BE2C (cell line): ENCODE measurements around the gene TMEM80.

Experiments used
- DNase-seq: peaks from one replicate; pipeline ENCODE4 v3.0.0-alpha.2; 2020
- H3K27me3 ChIP-seq: fragments of 250-450 bp; sonication (Bioruptor Pico); 2 replicates; pipeline ENCODE4 v1.5.1; 2020; ENCODE audit warnings: mild to moderate bottlenecking
- H3K36me3 ChIP-seq: fragments of 250-450 bp; sonication (Bioruptor Pico); 2 replicates; pipeline ENCODE4 v1.5.1; 2020; ENCODE audit warnings: mild to moderate bottlenecking
- H3K4me1 ChIP-seq: fragments of 250-450 bp; sonication (Bioruptor Pico); 2 replicates; pipeline ENCODE4 v1.5.1; 2020
- H3K4me3 ChIP-seq: 2 replicates; pipeline ENCODE4 v1.5.1; 2011; ENCODE audit warnings: low read depth, low read length
- H3K9me3 ChIP-seq: fragments of 250-450 bp; sonication (Bioruptor Pico); 2 replicates; pipeline ENCODE4 v1.5.1; 2020
- CTCF ChIP-seq: IDR thresholded peaks from 2 replicates; pipeline ENCODE4 v1.5.1; 2012; ENCODE audit warnings: mild to moderate bottlenecking, low read depth, low read length

Gene TMEM80

GRCh38 chr11:660281-660680, 35.3 kb upstream of the TMEM80 start:
- H3K4me1 ChIP-seq = no peaks in the 10 kb centered on the region
- no peaks in the 10 kb centered on the region for H3K9me3 ChIP-seq
- no peaks in the 10 kb centered on the region for H3K27me3 ChIP-seq
- TF ChIP-seq CTCF = no peak
- no peak overlapping the region for H3K4me3 ChIP-seq
- no peaks in the 10 kb centered on the region; the same call in none of the 2 replicates for H3K36me3 ChIP-seq
- no peak for DNase-seq

- no peaks in the 10 kb centered on the region for H3K27me3 ChIP-seq
- no peak for TF ChIP-seq CTCF
- H3K4me3 ChIP-seq = no peak overlapping the region
- no peak for DNase-seq
- no peaks in the 10 kb centered on the region; the same call in none of the 2 replicates for H3K36me3 ChIP-seq
- H3K4me1 ChIP-seq = no peaks in the 10 kb centered on the region
- H3K9me3 ChIP-seq = no peaks in the 10 kb centered on the region
Observed at GRCh38 chr11:660681-661444, 34.8 kb upstream of the TMEM80 start.

GRCh38 chr11:662689-663274, 32.8 kb upstream of the TMEM80 start:
- H3K9me3 ChIP-seq = no peaks in the 10 kb centered on the region
- no peaks in the 10 kb centered on the region; the same call in none of the 2 replicates for H3K36me3 ChIP-seq
- H3K4me1 ChIP-seq = no peaks in the 10 kb centered on the region
- peak; percentile 63 for DNase-seq
- no peak overlapping the region for H3K4me3 ChIP-seq
- no peaks in the 10 kb centered on the region for H3K27me3 ChIP-seq
- TF ChIP-seq CTCF = peak; percentile 56

GRCh38 chr11:665062-665703, 30.4 kb upstream of the TMEM80 start:
- no peaks in the 10 kb centered on the region for H3K27me3 ChIP-seq
- H3K36me3 ChIP-seq = no peaks in the 10 kb centered on the region; the same call in none of the 2 replicates
- no peak for DNase-seq
- H3K4me1 ChIP-seq = no peaks in the 10 kb centered on the region
- no peak overlapping the region for H3K4me3 ChIP-seq
- TF ChIP-seq CTCF = no peak
- no peaks in the 10 kb centered on the region for H3K9me3 ChIP-seq

- no peak for TF ChIP-seq CTCF
- Histone ChIP-seq H3K4me1 (no peaks in the 10 kb centered on the region), H3K9me3 (no peaks in the 10 kb centered on the region), H3K36me3 (no peaks in the 10 kb centered on the region; the same call in none of the 2 replicates), H3K27me3 (no peaks in the 10 kb centered on the region), H3K4me3 (no peak overlapping the region)
- no peak for DNase-seq
Observed at GRCh38 chr11:665704-666281, 29.8 kb upstream of the TMEM80 start.

- Histone ChIP-seq H3K36me3 (no peaks in the 10 kb centered on the region; the same call in none of the 2 replicates), H3K4me3 (no peak overlapping the region), H3K9me3 (no peaks in the 10 kb centered on the region), H3K27me3 (no peaks in the 10 kb centered on the region), H3K4me1 (no peaks in the 10 kb centered on the region)
- no peak for TF ChIP-seq CTCF
- DNase-seq = no peak
Observed at GRCh38 chr11:673866-674265, 21.8 kb upstream of the TMEM80 start.
